Progenitor cell of endocrine pancreas (in vitro differentiated cells): ENCODE results near the gene IL27RA. TPM values are rescaled to one million over a fixed set of nuclear protein-coding genes. Genes with fewer than 3 reads are reported as not detected.

Source experiments
- DNase-seq: peaks from one replicate; pipeline ENCODE4 v3.0.0; 2021; ENCODE audit warnings: low spot score; ENCODE audit not compliant: unreplicated experiment
- H3K27ac Mint-ChIP-seq: 2 replicates; pipeline ENCODE4 v1.8.0; 2021; ENCODE audit warnings: mild to moderate bottlenecking, moderate library complexity, mixed read lengths
- H3K27me3 Mint-ChIP-seq: 2 replicates; pipeline ENCODE4 v1.8.0; 2021; ENCODE audit warnings: mixed read lengths
- H3K36me3 Mint-ChIP-seq: 2 replicates; pipeline ENCODE4 v1.8.0; 2022; ENCODE audit warnings: mixed read lengths; ENCODE audit not compliant: insufficient read depth
- H3K4me1 Mint-ChIP-seq: 2 replicates; pipeline ENCODE4 v1.8.0; 2021; ENCODE audit warnings: low read depth, mixed read lengths
- H3K4me3 Mint-ChIP-seq: 2 replicates; pipeline ENCODE4 v1.8.0; 2021; ENCODE audit warnings: low read depth, mild to moderate bottlenecking, moderate library complexity, mixed read lengths
- H3K9me3 Mint-ChIP-seq: 2 replicates; pipeline ENCODE4 v1.8.0; 2021; ENCODE audit warnings: low read depth, mixed read lengths
- total RNA-seq: library from RNA; stranded (reverse); gene quantifications from 2 replicates; pipeline ENCODE4 v1.2.1, GENCODE V29; 2021
- TF ChIP-seq, protein P1 (sequence below): fragments of 200-600 bp; sonication (generic); IDR thresholded peaks from one replicate; pipeline ENCODE4 v1.5.0; 2021; ENCODE audit warnings: antibody characterized with exemption, mild to moderate bottlenecking; ENCODE audit not compliant: unreplicated experiment

The IL27RA gene
- total RNA-seq, 1 donor from 2014 or later: 3.7 TPM

DNA sequence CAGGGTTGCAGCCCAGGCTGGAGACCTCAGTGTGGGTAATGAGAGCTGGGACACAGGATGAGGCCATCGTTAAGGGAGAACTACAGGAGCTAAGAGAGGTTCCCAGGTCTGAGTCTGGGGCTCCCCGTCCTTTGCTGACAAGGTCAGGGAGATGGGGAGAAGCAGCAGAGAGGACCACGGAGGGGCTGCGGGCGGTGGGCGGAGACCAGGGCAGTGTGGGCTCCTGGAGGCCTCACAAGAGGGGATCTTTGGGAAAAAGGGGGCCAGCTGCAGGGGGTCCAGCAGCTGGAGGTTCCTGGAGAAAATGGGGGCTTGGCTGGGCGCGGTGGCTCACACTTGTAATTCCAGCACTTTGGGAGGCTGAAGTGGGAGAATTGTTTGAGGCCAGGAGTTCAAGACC, 41.5 kb upstream of the IL27RA start:
- H3K27ac Mint-ChIP-seq: peak overlapping the region; percentile 73
- no peak overlapping the region for H3K4me3 Mint-ChIP-seq
- no peaks in the 10 kb centered on the region for H3K9me3 Mint-ChIP-seq
- no peaks in the 10 kb centered on the region for H3K27me3 Mint-ChIP-seq
- peaks cover 14% of the 10 kb centered on the region for H3K36me3 Mint-ChIP-seq
- peaks cover 6% of the 10 kb centered on the region for H3K4me1 Mint-ChIP-seq
- no peak for DNase-seq
- TF ChIP-seq, protein P1, sequence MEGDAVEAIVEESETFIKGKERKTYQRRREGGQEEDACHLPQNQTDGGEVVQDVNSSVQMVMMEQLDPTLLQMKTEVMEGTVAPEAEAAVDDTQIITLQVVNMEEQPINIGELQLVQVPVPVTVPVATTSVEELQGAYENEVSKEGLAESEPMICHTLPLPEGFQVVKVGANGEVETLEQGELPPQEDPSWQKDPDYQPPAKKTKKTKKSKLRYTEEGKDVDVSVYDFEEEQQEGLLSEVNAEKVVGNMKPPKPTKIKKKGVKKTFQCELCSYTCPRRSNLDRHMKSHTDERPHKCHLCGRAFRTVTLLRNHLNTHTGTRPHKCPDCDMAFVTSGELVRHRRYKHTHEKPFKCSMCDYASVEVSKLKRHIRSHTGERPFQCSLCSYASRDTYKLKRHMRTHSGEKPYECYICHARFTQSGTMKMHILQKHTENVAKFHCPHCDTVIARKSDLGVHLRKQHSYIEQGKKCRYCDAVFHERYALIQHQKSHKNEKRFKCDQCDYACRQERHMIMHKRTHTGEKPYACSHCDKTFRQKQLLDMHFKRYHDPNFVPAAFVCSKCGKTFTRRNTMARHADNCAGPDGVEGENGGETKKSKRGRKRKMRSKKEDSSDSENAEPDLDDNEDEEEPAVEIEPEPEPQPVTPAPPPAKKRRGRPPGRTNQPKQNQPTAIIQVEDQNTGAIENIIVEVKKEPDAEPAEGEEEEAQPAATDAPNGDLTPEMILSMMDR: no peak

DNA sequence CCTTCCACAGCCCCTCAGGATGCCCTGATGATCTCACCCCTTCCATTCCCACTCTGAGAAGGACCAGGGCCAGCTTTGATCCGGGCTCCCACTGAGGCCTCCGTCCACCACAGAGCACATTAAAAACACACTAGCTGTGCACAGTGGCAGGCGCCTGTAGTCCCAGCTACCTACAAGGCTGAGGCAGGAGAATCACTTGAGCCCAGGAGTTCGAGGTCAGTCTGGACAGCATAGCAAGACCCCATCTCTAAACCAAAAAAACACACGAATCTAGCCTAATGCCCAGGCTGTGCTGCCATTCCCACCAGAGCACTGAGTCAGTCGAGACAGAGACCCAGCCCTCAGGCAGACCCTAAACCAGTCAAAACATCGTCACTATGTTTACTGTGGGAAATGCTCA, 39.5 kb upstream of the IL27RA start:
- peaks cover 6% of the 10 kb centered on the region for H3K4me1 Mint-ChIP-seq
- H3K27me3 Mint-ChIP-seq: no peaks in the 10 kb centered on the region
- TF ChIP-seq, protein P1: no peak
- H3K27ac Mint-ChIP-seq: no peak overlapping the region
- no peak for DNase-seq
- no peaks in the 10 kb centered on the region for H3K9me3 Mint-ChIP-seq
- no peak overlapping the region for H3K4me3 Mint-ChIP-seq
- peaks cover 14% of the 10 kb centered on the region for H3K36me3 Mint-ChIP-seq

DNA sequence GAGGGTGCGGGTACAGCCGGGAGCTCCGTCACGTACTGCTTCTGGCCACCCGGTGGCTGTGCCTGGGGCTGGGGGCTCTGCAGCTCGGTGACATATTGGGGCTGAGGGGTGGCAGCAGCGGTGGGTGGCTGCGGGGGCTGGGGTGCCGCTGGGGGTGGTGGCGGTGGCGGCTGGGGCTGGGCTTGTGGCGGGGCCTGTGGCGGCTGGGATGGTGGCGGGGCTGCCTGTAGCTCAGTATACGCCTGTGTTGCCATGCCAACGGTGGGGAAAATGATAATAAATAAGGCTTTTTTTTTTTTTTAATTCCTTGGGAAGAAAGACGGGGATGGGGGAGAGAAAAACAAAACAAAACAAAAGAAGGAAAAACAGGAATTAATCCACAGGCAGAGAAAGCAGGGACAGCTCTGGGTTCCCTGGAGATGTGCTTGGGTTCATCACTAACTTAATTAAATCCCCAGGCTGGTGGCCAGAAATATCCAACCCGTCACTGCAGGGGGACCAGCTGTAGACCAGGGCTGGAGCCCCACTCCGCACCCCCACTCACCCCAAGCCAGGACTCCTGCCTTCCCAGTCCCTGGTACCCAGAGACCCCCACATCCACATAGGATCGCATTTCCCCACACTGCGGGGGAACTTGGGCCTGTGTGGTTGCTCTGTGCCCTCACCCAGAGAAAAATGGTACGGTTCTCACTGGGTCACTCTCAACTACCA, 37.8 kb upstream of the IL27RA start:
- no peaks in the 10 kb centered on the region for H3K27me3 Mint-ChIP-seq

DNA sequence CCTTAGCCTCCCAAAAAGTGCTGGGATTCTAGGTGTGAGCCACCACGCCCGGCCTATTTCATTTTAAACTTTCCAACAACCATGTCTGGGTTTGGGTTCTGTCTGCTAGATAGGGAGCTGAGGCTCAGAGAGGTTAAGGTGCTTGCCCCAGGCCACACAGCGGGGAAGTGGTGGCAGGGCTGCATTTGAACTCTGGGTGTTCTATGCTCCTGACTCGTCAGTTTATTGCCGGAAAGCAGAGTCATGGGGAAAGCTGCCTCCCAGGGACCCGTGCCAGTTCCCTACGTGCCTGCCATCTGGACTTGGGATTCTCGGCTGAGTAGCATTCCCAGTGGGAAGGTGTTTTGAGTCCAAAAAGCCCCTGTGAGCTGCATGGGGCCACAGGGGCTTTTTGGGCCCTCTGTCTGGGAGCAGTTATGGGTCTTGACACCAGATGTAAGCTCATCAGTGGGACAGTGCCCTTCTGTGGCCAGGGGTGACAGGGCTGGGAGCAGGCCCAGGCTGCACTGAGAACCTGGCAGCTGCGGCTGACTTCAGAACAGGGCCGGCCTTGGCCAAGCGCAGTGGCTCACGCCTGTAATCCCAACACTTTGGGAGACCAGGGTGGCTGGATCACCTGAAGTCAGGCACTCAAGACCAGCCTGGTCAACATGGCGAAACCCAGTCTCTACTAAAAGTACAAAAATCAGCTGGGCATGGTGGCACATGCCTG, 36.4 kb upstream of the IL27RA start:
- no peaks in the 10 kb centered on the region for H3K9me3 Mint-ChIP-seq
- TF ChIP-seq, protein P1: no peak
- no peak overlapping the region for H3K27ac Mint-ChIP-seq
- DNase-seq: no peak
- peaks cover 10% of the 10 kb centered on the region for H3K36me3 Mint-ChIP-seq
- no peak overlapping the region for H3K4me3 Mint-ChIP-seq
- H3K27me3 Mint-ChIP-seq: no peaks in the 10 kb centered on the region
- no peaks in the 10 kb centered on the region for H3K4me1 Mint-ChIP-seq

More for the DNA sequence above, 37.8 kb upstream of the IL27RA start:
- Mint-ChIP-seq H3K27ac (no peak overlapping the region), H3K36me3 (peaks cover 14% of the 10 kb centered on the region), H3K9me3 (no peaks in the 10 kb centered on the region), H3K4me1 (peaks cover 6% of the 10 kb centered on the region), H3K4me3 (no peak overlapping the region)
- DNase-seq: no peak
- TF ChIP-seq, protein P1: no peak

DNA sequence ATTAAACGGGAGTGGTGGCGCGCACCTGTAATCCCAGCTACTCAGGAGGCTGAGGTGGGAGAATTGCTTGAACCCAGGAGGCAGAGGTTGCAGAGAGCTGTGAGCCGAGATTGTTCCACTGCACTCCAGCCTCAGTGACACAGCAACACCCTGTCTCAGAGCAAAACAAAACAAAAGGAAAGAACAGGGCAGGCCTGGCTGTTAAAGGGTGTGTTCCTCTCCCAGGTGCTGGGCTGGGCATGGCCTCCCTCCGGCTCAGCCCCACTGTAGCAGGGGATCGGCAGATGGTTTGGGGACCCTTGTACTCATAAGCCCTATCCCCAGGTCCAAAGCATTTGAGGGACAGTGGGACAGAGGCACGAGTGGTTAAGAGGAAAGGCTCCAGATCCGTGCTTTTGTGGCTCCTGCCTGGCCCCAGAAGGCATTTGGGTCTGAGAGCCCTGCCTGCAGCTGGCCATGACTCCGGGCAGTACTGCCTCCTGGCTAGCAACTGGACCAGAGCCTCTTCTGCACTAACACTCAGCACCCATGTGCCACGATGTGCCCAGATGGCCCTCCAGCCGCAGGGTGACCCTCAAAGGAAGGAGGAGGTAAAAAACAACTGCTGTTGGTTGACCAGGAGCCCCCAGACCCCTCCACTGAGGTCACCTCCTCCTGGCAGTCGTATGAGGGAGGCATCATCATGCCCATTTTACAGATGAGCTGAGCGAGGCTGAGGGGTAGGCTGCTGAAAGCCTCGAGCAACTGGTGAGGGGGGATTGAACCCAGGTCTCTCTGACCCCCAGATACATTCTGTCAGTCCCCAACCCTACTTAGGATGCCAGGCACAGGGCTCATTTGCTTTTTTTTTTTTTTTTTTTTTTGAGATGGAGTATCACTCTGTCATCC, 35.4 kb upstream of the IL27RA start:
- Mint-ChIP-seq H3K4me3 (no peak overlapping the region), H3K9me3 (no peaks in the 10 kb centered on the region), H3K36me3 (peaks cover 12% of the 10 kb centered on the region), H3K27me3 (no peaks in the 10 kb centered on the region), H3K4me1 (no peaks in the 10 kb centered on the region), H3K27ac (no peak overlapping the region)
- no peak for DNase-seq
- TF ChIP-seq, protein P1: no peak
